ENCODE results near the gene COLEC12. TPM values are rescaled to one million over a fixed set of nuclear protein-coding genes. Genes with fewer than 3 reads are reported as not detected.

COLEC12 gene
- polyA plus RNA-seq, 1 donor: 19.1 TPM

DNA sequence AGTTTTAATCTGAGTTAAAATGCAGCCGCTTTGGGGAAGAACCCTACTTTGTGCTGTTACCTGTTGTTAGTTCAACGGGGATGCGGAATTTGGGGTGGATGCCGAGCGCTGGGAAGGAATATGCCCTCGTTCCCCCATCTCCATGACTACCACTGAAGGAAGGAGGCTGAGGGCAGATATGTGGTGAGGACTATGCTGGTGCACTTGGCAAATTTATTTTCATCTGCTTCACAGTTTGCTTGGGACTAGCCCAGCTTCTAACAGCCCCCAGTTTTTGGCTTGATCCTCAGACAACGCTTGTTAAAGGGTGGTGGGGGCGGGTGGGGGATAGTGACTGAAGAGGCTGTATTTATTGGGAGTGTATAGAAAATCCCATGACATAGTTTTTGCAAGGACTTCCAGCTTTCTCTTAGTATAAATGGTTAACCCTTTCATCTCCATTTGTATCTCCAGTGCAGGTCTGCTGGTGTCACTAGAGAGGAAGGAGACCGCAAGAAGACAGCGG, 100.8 kb downstream of the COLEC12 start:
- Histone ChIP-seq H3K27me3 (ENCODE audit: control insufficient read depth, insufficient read depth, low read length) (no peaks in the 10 kb centered on the region), H3K9me3 (ENCODE audit: control insufficient read depth, low read depth, low read length) (no peaks in the 10 kb centered on the region), H3K4me1 (ENCODE audit: control insufficient read depth, insufficient read depth, low read length) (no peaks in the 10 kb centered on the region), H3K36me3 (ENCODE audit: control insufficient read depth, insufficient read depth, low read length) (no peaks in the 10 kb centered on the region), H3K27ac (ENCODE audit: low read length) (no peak overlapping the region), H3K4me3 (ENCODE audit: low read length) (no peak overlapping the region)
- DNase-seq: no peak
- WGBS (ENCODE audit: insufficient coverage, low lambda C conversion rate): no CpG with 5 or more reads among the region's 10 CpGs

DNA sequence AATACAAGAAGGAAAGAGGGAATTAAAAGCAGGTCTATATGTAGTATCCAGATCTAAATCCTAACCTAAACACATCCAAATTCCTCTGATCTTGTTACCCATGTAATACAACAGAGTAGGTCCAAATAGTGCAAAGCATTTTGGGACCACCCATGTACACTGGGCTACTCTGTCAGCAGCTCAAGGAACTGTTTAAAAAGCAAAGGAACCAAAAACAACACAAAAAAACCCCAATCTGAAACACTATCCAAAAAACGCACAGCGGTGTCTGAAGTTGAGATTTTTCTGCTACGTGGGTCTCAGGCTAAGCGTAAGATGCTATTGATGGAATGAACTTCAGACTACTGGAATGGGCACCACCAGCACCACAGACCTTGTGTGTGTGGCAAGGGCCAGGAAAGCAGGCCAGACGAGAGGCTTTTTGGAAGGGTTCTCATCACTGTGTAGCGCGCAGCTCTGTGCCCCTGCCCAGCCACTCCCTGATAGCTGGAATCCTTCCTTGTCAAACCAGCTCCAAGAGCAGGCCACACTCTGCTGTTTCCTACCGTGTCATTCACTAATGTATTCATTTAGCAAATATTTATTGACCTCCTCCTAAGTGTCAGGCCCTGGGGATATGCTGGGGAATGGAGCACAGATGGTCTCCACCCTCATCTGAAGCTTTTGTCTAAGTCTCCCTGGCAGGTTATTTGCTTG, 101.4 kb downstream of the COLEC12 start:
- H3K4me1 ChIP-seq (ENCODE audit: control insufficient read depth, insufficient read depth, low read length): no peaks in the 10 kb centered on the region
- WGBS (ENCODE audit: insufficient coverage, low lambda C conversion rate): 0% methylated on average over 1 of the region's 8 CpGs
- DNase-seq: no peak

DNA sequence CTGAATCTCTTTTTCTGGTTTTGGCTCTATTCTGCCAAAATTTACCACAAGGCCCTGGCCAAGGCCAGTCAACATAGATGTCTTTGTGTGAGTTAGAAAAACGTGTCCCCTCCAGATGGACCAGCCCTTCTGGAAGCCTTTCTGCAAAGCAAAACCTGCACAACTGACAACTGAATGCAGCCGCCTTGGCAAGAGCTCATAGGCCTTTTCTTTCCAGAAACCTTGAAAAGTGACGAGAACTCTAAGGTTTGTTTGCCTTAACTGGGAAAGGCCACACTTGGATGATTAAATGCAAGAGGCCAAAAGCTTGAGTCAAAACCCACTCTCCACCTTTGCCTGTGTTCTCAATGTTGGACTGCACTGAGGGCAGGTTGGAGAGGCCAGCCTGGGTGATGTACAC, 103.9 kb downstream of the COLEC12 start:
- Histone ChIP-seq H3K36me3 (ENCODE audit: control insufficient read depth, insufficient read depth, low read length) (no peaks in the 10 kb centered on the region), H3K9me3 (ENCODE audit: control insufficient read depth, low read depth, low read length) (no peaks in the 10 kb centered on the region), H3K4me3 (ENCODE audit: low read length) (no peak overlapping the region), H3K27ac (ENCODE audit: low read length) (peak overlapping the region; percentile 65), H3K27me3 (ENCODE audit: control insufficient read depth, insufficient read depth, low read length) (no peaks in the 10 kb centered on the region), H3K4me1 (ENCODE audit: control insufficient read depth, insufficient read depth, low read length) (peaks cover 4% of the 10 kb centered on the region)
- no CpG with 5 or more reads among the region's 3 CpGs for WGBS (ENCODE audit: insufficient coverage, low lambda C conversion rate)
- no peak for DNase-seq

More for the DNA sequence above, 101.4 kb downstream of the COLEC12 start:
- Histone ChIP-seq H3K27me3 (ENCODE audit: control insufficient read depth, insufficient read depth, low read length) (no peaks in the 10 kb centered on the region), H3K9me3 (ENCODE audit: control insufficient read depth, low read depth, low read length) (no peaks in the 10 kb centered on the region), H3K4me3 (ENCODE audit: low read length) (no peak overlapping the region), H3K27ac (ENCODE audit: low read length) (no peak overlapping the region), H3K36me3 (ENCODE audit: control insufficient read depth, insufficient read depth, low read length) (no peaks in the 10 kb centered on the region)

DNA sequence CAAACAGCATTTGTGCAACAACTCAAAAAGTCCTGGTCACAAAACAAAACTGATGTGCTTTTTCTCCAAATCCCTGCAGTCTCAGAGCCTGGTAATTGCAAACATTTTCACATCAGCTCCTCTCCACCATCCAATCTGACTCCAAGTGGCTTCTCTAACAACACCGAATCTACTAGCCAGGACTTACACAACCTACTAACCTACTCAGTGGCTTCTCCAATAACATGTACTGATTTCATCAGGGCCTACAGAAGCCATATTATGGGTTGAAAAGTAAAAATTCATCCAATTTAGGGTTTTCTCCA, 104.3 kb downstream of the COLEC12 start:
- no CpG with 5 or more reads among the region's 1 CpG for WGBS (ENCODE audit: insufficient coverage, low lambda C conversion rate)
- no peak for DNase-seq
- Histone ChIP-seq H3K27ac (ENCODE audit: low read length) (peak overlapping the region; percentile 65), H3K36me3 (ENCODE audit: control insufficient read depth, insufficient read depth, low read length) (no peaks in the 10 kb centered on the region), H3K4me3 (ENCODE audit: low read length) (no peak overlapping the region), H3K27me3 (ENCODE audit: control insufficient read depth, insufficient read depth, low read length) (no peaks in the 10 kb centered on the region), H3K9me3 (ENCODE audit: control insufficient read depth, low read depth, low read length) (no peaks in the 10 kb centered on the region), H3K4me1 (ENCODE audit: control insufficient read depth, insufficient read depth, low read length) (peaks cover 4% of the 10 kb centered on the region)

DNA sequence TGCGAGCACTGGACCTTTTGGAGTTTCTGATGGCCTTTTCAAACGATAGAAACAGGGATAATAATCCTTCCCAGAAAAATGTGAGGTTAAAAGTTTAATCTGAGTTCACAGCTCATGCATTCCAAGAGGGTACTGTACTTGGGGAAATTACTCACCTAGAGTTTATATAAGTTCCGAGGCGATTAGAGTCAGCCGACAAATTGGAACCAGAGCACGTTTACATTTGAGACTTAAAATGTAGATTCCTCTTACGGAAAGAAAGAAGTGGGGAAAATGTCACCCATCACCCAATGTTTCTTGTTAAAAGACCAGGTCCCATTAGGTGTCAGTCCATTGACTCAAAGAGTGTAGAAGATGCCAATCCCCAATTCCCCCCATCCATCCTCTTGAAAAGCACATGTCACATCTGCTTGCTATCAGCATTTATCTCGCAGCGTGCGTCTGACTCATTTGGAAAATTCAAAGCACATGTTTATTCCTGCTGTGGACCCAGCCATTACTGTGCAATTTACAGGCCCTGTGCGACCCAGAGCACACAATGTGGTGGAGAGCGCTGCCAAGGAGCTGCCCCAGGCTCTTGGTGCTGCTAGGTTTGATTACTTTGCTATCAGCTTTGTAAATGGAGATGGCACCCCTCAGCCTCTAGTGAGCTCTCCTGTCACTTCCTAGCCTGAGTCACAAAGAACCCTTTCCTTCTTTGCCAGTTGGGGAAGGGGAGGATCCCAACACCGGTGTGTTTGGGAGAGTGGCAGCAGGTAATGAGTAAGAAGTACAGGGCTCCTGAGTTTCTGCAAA, 104.8 kb downstream of the COLEC12 start:
- Histone ChIP-seq H3K4me1 (ENCODE audit: control insufficient read depth, insufficient read depth, low read length) (peaks cover 4% of the 10 kb centered on the region), H3K27ac (ENCODE audit: low read length) (peak overlapping the region; percentile 65)

DNA sequence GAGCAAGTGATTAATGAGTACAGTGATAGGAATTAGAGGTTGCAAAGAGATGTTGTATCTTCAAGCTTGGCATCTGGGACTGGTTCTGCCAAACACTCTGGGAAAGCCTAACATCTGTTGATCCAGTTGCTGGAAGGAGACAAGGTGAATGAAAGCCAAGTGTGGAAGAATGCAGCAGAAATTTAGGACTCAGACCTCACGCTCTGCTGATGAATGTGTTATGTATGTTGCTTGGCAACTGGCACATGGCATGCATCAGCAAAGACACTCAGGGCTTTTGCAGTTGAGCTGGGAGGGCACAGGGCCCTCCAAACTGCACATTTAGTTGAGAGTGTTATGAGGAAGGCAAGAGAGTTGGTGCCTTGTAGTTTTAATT, 105.5 kb downstream of the COLEC12 start:
- Histone ChIP-seq H3K27ac (ENCODE audit: low read length) (peak overlapping the region; percentile 39), H3K27me3 (ENCODE audit: control insufficient read depth, insufficient read depth, low read length) (no peaks in the 10 kb centered on the region), H3K4me1 (ENCODE audit: control insufficient read depth, insufficient read depth, low read length) (peaks cover 4% of the 10 kb centered on the region), H3K9me3 (ENCODE audit: control insufficient read depth, low read depth, low read length) (no peaks in the 10 kb centered on the region), H3K36me3 (ENCODE audit: control insufficient read depth, insufficient read depth, low read length) (no peaks in the 10 kb centered on the region), H3K4me3 (ENCODE audit: low read length) (no peak overlapping the region)
- no CpG with 5 or more reads among the region's 1 CpG for WGBS (ENCODE audit: insufficient coverage, low lambda C conversion rate)
- peak; percentile 48 to 49 for DNase-seq

More for the DNA sequence above, 104.8 kb downstream of the COLEC12 start:
- no peak overlapping the region for H3K4me3 ChIP-seq (ENCODE audit: low read length)
- H3K9me3 ChIP-seq (ENCODE audit: control insufficient read depth, low read depth, low read length): no peaks in the 10 kb centered on the region
- no peaks in the 10 kb centered on the region for H3K36me3 ChIP-seq (ENCODE audit: control insufficient read depth, insufficient read depth, low read length)
- 57% methylated on average over 1 of the region's 13 CpGs for WGBS (ENCODE audit: insufficient coverage, low lambda C conversion rate)
- no peaks in the 10 kb centered on the region for H3K27me3 ChIP-seq (ENCODE audit: control insufficient read depth, insufficient read depth, low read length)
- peak in 1 of 2 donors; percentile 12 for DNase-seq

DNA sequence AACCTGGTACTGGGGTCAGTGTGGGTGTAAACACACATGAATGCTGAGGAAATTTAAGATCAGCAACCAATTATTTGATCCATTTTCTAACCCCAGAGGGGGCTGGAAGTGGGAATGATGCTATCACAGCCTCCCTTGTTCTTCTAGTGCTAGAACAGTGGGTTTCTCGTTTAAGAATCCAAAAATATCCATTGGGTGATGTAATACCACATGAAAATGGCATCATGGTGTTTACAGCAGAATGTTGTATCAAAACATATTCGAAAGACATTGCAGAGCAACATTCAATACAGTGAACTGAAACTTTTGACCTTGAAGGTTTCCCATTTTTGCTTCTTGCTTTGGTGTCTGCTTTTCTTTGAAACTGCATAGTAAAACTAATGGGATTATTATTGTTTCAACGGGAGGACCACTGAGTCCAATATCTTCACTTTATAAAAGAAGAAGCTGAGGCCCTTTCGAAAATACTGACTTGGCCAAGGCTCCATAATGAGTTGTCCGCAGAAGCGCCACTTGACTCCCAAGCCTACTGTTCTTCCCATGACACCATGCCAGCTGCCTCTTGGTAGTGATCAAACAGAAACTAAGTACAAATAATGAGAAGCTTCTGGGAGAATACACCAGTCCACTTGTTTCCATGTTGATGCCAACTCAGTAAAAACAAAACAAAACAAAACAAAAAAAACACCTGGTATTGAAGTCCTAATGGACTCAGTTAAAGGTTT, 106.1 kb downstream of the COLEC12 start:
- H3K4me3 ChIP-seq (ENCODE audit: low read length): no peak overlapping the region
- no CpG with 5 or more reads among the region's 6 CpGs for WGBS (ENCODE audit: insufficient coverage, low lambda C conversion rate)
- no peaks in the 10 kb centered on the region for H3K27me3 ChIP-seq (ENCODE audit: control insufficient read depth, insufficient read depth, low read length)
- no peak for DNase-seq
- no peaks in the 10 kb centered on the region for H3K36me3 ChIP-seq (ENCODE audit: control insufficient read depth, insufficient read depth, low read length)
- H3K4me1 ChIP-seq (ENCODE audit: control insufficient read depth, insufficient read depth, low read length): peaks cover 4% of the 10 kb centered on the region
- H3K9me3 ChIP-seq (ENCODE audit: control insufficient read depth, low read depth, low read length): no peaks in the 10 kb centered on the region
- H3K27ac ChIP-seq (ENCODE audit: low read length): peak overlapping the region; percentile 39

DNA sequence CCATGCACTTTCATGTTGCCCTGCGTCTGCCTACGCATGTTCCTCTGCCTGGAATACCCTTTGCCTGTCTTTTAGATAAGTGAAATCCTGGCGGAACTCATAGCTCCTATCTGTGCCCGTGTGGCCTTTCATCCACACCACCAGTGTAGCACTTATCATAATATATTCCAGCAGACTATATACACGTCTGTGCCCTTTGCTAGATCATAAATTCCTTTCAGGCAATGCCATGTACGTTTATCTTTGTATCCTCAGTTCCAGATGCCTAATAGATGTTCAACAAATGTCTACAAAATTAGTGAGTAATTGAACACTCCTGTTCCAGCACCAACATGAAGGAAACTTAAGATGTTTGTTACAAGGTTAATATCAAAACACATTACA, 106.9 kb downstream of the COLEC12 start:
- Histone ChIP-seq H3K4me1 (ENCODE audit: control insufficient read depth, insufficient read depth, low read length) (peaks cover 4% of the 10 kb centered on the region), H3K4me3 (ENCODE audit: low read length) (no peak overlapping the region), H3K36me3 (ENCODE audit: control insufficient read depth, insufficient read depth, low read length) (no peaks in the 10 kb centered on the region), H3K27ac (ENCODE audit: low read length) (no peak overlapping the region), H3K27me3 (ENCODE audit: control insufficient read depth, insufficient read depth, low read length) (no peaks in the 10 kb centered on the region), H3K9me3 (ENCODE audit: control insufficient read depth, low read depth, low read length) (no peaks in the 10 kb centered on the region)
- no peak for DNase-seq
- WGBS (ENCODE audit: insufficient coverage, low lambda C conversion rate): no CpG with 5 or more reads among the region's 6 CpGs

DNA sequence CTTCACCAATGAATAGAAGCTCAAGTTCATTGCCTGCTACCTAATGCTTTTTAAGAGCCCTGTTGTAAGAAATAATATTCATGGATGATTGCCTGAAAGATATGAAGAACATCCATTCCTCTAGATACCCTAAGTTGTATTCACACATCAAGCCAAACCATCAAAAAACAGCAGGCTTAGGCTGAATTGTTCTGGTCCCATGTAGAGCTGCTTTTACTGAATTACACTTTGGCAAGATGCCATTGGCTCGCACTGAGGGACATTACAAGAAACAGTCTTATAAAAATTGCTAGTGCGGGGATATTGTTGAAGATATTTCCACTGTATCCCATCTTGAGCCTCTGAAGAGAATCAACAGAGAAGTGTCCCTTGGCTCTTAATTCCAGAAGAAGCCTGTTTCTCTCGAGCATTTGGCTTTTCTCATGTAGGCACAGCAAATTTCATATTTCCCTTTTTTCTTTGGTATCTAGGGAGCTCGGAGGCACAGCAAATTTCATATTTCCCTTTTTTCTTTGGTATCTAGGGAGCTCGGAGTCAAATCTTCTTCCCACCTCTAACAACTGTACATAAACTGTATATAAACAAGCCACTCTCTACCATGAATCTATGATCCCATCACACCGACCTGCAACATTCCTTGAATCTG, 107.5 kb downstream of the COLEC12 start:
- WGBS (ENCODE audit: insufficient coverage, low lambda C conversion rate): 93% methylated on average over 3 of the region's 6 CpGs
- no peak overlapping the region for H3K27ac ChIP-seq (ENCODE audit: low read length)
- peak in 1 of 2 donors; percentile 14 for DNase-seq
- no peak overlapping the region for H3K4me3 ChIP-seq (ENCODE audit: low read length)
- H3K36me3 ChIP-seq (ENCODE audit: control insufficient read depth, insufficient read depth, low read length): no peaks in the 10 kb centered on the region
- H3K9me3 ChIP-seq (ENCODE audit: control insufficient read depth, low read depth, low read length): no peaks in the 10 kb centered on the region
- no peaks in the 10 kb centered on the region for H3K27me3 ChIP-seq (ENCODE audit: control insufficient read depth, insufficient read depth, low read length)
- H3K4me1 ChIP-seq (ENCODE audit: control insufficient read depth, insufficient read depth, low read length): peaks cover 4% of the 10 kb centered on the region

Measured in large intestine (tissue), 3 donors.